GM12874 (cell line): ENCODE data around the gene OR10G2.

Experiments
- TF ChIP-seq, protein P1 (sequence below): IDR thresholded peaks from 2 replicates; pipeline ENCODE4 v1.5.1; 2011; ENCODE audit warnings: low read depth, mild to moderate bottlenecking, control low read depth, low read length, moderate library complexity; ENCODE audit not compliant: insufficient read depth

The OR10G2 gene

DNA sequence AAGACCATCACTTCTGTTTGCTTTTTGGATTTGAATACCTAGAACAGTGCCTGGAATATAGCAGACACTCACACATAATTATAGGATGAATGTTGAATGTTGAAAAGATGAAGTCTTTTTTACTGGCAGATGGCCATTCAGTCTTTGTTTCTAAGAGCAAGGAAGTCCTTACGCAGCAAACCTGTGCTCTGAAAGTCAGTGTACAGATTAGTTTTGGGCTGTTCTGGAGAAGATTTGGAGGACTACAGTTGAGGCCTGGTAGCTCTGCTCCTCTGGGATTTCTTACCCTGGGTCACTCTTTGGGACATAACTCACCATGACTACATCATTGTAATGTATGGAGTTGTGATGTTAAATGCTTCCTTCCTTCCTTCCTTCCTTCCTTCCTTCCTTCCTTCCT, 22.2 kb upstream of the OR10G2 start:
- TF ChIP-seq, protein P1, sequence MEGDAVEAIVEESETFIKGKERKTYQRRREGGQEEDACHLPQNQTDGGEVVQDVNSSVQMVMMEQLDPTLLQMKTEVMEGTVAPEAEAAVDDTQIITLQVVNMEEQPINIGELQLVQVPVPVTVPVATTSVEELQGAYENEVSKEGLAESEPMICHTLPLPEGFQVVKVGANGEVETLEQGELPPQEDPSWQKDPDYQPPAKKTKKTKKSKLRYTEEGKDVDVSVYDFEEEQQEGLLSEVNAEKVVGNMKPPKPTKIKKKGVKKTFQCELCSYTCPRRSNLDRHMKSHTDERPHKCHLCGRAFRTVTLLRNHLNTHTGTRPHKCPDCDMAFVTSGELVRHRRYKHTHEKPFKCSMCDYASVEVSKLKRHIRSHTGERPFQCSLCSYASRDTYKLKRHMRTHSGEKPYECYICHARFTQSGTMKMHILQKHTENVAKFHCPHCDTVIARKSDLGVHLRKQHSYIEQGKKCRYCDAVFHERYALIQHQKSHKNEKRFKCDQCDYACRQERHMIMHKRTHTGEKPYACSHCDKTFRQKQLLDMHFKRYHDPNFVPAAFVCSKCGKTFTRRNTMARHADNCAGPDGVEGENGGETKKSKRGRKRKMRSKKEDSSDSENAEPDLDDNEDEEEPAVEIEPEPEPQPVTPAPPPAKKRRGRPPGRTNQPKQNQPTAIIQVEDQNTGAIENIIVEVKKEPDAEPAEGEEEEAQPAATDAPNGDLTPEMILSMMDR = no peak

DNA sequence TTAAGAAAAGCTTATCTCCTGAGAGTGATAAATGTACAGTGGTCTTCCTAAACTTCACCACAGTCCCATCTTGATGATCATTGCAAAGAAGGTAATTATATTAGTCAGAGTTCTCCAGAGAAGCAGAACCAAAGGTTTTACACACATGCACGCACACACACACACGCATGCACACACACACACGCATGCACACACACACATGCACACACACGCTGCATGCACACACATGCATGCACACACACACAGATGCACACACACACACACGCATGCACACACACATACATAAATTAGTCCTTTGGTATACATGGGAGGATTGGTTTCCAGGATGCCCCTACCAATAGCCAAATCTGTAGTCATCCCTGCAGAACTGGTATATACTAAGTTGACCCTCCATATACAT, 19.5 kb upstream of the OR10G2 start:
- TF ChIP-seq, protein P1 = no peak

DNA sequence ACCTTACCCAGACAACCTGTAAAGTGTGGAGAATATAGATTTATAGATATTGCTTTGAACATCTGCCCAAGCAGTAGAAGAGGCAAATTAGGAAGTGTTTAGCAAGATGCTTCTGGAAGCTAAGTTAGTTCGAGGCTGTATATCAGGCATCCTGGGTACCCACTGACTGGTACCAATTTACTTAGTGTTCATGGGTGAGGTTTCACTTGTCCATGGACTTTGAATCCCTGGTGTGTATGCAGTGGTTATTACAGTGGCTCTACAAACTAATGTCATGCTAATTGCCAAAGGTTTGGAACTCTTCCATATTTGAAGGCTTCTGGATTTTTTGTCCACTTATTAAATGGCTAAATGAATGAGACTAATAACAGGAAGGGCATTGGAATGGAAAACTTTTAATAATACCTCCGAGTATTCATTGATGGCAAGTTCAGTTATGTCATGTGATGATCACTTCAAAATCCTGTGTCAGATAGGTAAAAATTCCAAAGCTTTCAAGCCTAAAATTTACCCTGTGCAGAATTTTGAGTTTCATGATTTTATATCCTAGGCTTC, 18.7 kb upstream of the OR10G2 start, which contains the start of gene OR4E2:
Gene OR4E2, plus strand, starts transcription at position 505 of the 555 bp plus-strand sequence. CDS start 11,248 bp downstream, outside the sequence.
- TF ChIP-seq, protein P1 = no peak

DNA sequence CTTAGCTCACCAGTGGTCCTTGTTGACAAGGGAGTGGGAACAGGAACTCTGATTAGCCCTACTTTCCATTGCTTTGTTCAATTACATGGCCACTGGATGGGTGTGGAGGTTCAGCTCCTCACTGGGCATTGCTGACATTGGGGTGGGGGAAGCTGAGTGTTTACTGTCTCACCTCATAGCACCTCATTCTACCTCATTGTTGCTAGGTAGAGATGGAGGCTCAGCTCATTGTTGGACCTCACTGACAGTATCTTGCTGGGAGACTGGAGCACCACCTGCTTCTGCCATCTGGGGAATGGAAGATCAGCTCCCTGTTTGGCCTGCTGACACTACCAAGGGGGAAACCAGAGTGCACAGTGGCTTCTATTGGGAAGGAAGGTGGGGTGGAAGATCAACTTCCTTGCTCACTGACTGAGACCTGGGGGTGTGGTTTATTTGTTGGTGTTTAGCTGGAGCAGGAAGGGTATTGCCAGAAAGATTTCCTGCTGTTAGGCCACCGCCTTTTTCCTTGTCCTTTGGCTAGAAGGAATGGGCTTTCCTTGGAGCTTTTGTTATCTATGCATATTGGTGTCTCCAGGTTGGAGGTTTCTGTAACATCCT, 17.6 kb upstream of the OR10G2 start:
- TF ChIP-seq, protein P1 = no peak

DNA sequence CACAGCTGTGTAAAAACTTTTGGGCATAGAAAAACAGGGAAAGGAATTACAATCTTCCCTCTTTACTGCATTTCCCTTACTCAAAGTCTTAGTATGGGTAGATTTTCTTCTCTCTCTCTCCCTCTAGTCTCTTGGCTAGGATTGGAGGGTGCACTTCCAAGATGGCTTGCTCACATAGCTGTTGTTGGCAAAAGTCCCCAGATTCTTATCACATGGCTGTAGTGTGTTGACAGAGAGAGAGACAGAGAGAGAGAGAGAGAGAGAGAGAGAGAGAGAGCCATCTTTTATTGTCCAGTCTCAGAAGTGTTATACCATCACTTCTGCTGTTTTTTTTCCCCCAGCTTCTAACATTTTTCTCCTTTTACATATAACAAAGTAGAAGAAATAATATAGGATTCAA, 12.6 kb upstream of the OR10G2 start:
- TF ChIP-seq, protein P1 = no peak

DNA sequence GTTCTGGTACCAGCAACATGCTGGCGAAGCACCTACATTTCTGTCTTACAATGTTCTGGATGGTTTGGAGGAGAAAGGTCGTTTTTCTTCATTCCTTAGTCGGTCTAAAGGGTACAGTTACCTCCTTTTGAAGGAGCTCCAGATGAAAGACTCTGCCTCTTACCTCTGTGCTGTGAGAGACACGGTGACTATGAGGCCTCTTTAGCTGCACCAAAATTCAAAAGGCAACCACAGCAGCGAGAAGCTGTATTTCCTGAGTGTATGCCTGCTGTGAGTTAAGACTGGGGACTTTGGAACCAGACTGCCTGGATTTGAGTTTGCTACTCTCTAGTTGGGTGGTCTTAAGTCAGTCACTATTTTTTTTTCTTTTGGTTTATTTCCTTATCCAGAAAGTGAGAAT, 8.7 kb upstream of the OR10G2 start:
- TF ChIP-seq, protein P1 = no peak

DNA sequence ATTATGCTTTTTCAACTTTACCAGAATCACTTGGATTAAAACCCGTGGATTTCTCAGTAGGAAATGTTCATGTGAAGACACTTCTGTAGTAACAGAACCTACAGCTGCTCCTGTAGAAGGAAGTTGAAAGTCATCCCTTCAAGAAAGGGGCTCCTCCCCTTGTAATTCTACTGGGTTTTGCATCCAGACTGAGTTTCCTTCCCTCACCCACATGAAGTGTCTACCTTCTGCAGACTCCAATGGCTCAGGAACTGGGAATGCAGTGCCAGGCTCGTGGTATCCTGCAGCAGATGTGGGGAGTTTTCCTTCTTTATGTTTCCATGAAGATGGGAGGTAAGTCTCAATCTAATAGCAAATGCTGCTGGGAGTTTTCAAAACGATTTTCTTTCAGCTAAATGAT, 7.9 kb upstream of the OR10G2 start:
- TF ChIP-seq, protein P1 = no peak
